Peyer's patch (tissue), 4 donors: ENCODE measurements around the gene CRMP1.

ENCODE experiments used
- POLR2A ChIP-seq, 2 donors: fragments of 450-650 bp; IDR thresholded peaks; one replicate each; pipeline ENCODE4 v1.5.1; 2017; ENCODE audit warnings: antibody characterized with exemption in 2 of 2, mild to moderate bottlenecking in 2 of 2, moderate library complexity in 2 of 2
- TF ChIP-seq, protein P1 (sequence below), 6 experiments: fragments of 450-650 bp in 4 of 6; fragments of 200-600 bp in 2 of 6; sonication (generic) in 1 of 6; IDR thresholded peaks; one replicate each; pipeline ENCODE4 v1.5.1; 2017 to 2019; ENCODE audit warnings: antibody characterized with exemption in 6 of 6, mild to moderate bottlenecking in 3 of 6, moderate library complexity in 1 of 6

DNA sequence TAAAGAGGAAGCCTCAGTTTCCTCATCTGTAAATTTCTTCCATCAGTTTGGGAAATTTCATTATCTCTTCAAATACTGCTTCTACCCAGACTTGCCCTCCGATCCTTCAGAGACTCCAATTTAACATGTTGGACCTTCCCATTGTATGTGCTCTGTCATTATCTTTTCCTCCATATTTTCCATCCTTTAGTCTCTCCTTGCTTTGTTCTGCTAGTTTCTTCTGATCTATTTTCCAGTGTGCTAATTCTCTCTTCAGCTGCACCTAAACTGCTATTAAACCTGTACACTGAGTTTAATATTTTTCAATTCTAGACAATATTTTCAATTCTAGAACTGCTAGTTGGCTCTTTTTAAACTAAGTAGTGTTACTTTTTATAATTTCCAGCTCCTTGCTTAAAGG, 116.4 kb downstream of the CRMP1 start:
- TF ChIP-seq, protein P1, sequence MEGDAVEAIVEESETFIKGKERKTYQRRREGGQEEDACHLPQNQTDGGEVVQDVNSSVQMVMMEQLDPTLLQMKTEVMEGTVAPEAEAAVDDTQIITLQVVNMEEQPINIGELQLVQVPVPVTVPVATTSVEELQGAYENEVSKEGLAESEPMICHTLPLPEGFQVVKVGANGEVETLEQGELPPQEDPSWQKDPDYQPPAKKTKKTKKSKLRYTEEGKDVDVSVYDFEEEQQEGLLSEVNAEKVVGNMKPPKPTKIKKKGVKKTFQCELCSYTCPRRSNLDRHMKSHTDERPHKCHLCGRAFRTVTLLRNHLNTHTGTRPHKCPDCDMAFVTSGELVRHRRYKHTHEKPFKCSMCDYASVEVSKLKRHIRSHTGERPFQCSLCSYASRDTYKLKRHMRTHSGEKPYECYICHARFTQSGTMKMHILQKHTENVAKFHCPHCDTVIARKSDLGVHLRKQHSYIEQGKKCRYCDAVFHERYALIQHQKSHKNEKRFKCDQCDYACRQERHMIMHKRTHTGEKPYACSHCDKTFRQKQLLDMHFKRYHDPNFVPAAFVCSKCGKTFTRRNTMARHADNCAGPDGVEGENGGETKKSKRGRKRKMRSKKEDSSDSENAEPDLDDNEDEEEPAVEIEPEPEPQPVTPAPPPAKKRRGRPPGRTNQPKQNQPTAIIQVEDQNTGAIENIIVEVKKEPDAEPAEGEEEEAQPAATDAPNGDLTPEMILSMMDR (IDR thresholded peaks at IDR 0.05) = no peak
- no peak for TF ChIP-seq POLR2A (IDR thresholded peaks at IDR 0.05)
